CD4-positive, alpha-beta T cell (primary cell): ENCODE data around the gene TMX1. TPM values are rescaled to one million over a fixed set of nuclear protein-coding genes. Genes with fewer than 3 reads are reported as not detected.
A peak's percentile ranks its signal among the peaks of the same experiment; 100 is the strongest.
"Not testable (repeated sequence)": the region's sequence is repeated elsewhere in the genome, so short reads cannot be mapped to it uniquely, and the experiment has no call there.

Source experiments
- ATAC-seq: fragments of 200-7000 bp; cut with Tn5 transposase; one replicate; pipeline ENCODE4 v1.10.0; 2022; ENCODE audit warnings: mild to moderate bottlenecking; ENCODE audit not compliant: poor library complexity
- CTCF ChIA-PET: fragments of 350-600 bp; sonication (Branson Sonifier 250); formaldehyde crosslinking; loops from one replicate; lab custom pipeline; 2021; ENCODE audit warnings: antibody characterized with exemption, inconsistent platforms; lab: Charles Lee
- POLR2A ChIA-PET: fragments of 350-600 bp; sonication (Branson Sonifier 250); formaldehyde crosslinking; loops from one replicate; lab custom pipeline; 2021; ENCODE audit warnings: antibody characterized with exemption, inconsistent platforms; lab: Charles Lee
- DNase-seq, 14 experiments: peaks; one replicate each; pipeline ENCODE4 v3.0.0-alpha.2; 2013 to 2020; ENCODE audit warnings: mixed read lengths in 2 of 14
- H3K27ac ChIP-seq, 2 donors: one replicate each; pipeline versions ENCODE4 v1.5.1 to v1.7.0; 2013; ENCODE audit warnings: low read length in 2 of 2, low read depth in 1 of 2, mild to moderate bottlenecking in 1 of 2
- H3K27me3 ChIP-seq, 2 experiments: 1 replicate in 1 of 2; 2 replicates in 1 of 2; pipeline versions ENCODE4 v1.6.1 to v1.7.0; 2013; ENCODE audit warnings: low read length in 2 of 2, control low read depth in 1 of 2, mild to moderate bottlenecking in 1 of 2, moderate library complexity in 1 of 2; ENCODE audit not compliant: insufficient read depth in 2 of 2, control insufficient read depth in 1 of 2
- H3K36me3 ChIP-seq: one replicate; pipeline ENCODE4 v1.6.1; 2013; ENCODE audit warnings: low read length, control low read depth; ENCODE audit not compliant: insufficient read depth
- H3K4me1 ChIP-seq: one replicate; pipeline ENCODE4 v1.6.1; 2013; ENCODE audit warnings: low read length, control low read depth; ENCODE audit not compliant: insufficient read depth
- H3K4me3 ChIP-seq: one replicate; pipeline ENCODE4 v1.5.1; 2013; ENCODE audit warnings: mild to moderate bottlenecking, low read length, moderate library complexity
- H3K9me3 ChIP-seq, 2 experiments: 1 replicate in 1 of 2; 2 replicates in 1 of 2; pipeline versions ENCODE4 v1.6.1 to v1.7.0; 2013; ENCODE audit warnings: low read length in 2 of 2, mild to moderate bottlenecking in 2 of 2, control low read depth in 1 of 2, moderate library complexity in 1 of 2; ENCODE audit not compliant: control insufficient read depth in 1 of 2, insufficient read depth in 1 of 2
- H3K27ac Mint-ChIP-seq: one replicate; pipeline ENCODE4 v1.8.0; 2020; ENCODE audit warnings: mixed read lengths
- H3K27me3 Mint-ChIP-seq: one replicate; pipeline ENCODE4 v1.8.0; 2021; ENCODE audit warnings: mixed read lengths
- H3K36me3 Mint-ChIP-seq: one replicate; pipeline ENCODE4 v1.8.0; 2021; ENCODE audit warnings: low read depth, mixed read lengths
- H3K4me1 Mint-ChIP-seq: one replicate; pipeline ENCODE4 v1.8.0; 2021; ENCODE audit warnings: low read depth, mixed read lengths
- H3K4me3 Mint-ChIP-seq: one replicate; pipeline ENCODE4 v1.8.0; 2020; ENCODE audit warnings: mild to moderate bottlenecking, mixed read lengths
- H3K9me3 Mint-ChIP-seq: one replicate; pipeline ENCODE4 v1.8.0; 2020; ENCODE audit warnings: mixed read lengths
- intact Hi-C, 2 experiments: fragments of 100-400 bp; cut with DNase I in 1 of 2; cut with micrococcal nuclease in 1 of 2; formaldehyde crosslinking; loops; one replicate each; pipeline versions ENCODE4 v1.15.1 to v1.9.0; 2023 to 2025; cut with DNase I, micrococcal nuclease
- total RNA-seq, 174 experiments: library from RNA in 2 of 174; stranded (reverse) in 2 of 174; gene quantifications; one replicate each; pipeline ENCODE4 v1.2.3 and lab custom pipeline; 2021 to 2026
- TF ChIP-seq, protein P1 (sequence below): fragments of 200-600 bp; IDR thresholded peaks from one replicate; pipeline ENCODE4 v1.8.0; 2022; ENCODE audit warnings: antibody characterized with exemption, mild to moderate bottlenecking

Gene TMX1
- total RNA-seq, 2 experiments from 2014 or later = 9.5 to 11.0 TPM

- ChIA-PET CTCF (no interaction called here), POLR2A (no interaction called here)
- DNase-seq (no peak), ATAC-seq (no peak)
- TF ChIP-seq, protein P1, sequence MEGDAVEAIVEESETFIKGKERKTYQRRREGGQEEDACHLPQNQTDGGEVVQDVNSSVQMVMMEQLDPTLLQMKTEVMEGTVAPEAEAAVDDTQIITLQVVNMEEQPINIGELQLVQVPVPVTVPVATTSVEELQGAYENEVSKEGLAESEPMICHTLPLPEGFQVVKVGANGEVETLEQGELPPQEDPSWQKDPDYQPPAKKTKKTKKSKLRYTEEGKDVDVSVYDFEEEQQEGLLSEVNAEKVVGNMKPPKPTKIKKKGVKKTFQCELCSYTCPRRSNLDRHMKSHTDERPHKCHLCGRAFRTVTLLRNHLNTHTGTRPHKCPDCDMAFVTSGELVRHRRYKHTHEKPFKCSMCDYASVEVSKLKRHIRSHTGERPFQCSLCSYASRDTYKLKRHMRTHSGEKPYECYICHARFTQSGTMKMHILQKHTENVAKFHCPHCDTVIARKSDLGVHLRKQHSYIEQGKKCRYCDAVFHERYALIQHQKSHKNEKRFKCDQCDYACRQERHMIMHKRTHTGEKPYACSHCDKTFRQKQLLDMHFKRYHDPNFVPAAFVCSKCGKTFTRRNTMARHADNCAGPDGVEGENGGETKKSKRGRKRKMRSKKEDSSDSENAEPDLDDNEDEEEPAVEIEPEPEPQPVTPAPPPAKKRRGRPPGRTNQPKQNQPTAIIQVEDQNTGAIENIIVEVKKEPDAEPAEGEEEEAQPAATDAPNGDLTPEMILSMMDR = no peak
- Histone ChIP-seq H3K27me3 (peaks cover 0 to 4% of the 10 kb centered on the region in 2 experiments), H3K4me3 (no peak overlapping the region), H3K9me3 (no peaks in the 10 kb centered on the region), H3K36me3 (no peaks in the 10 kb centered on the region), H3K4me1 (no peaks in the 10 kb centered on the region), H3K27ac (no peak overlapping the region)
- Mint-ChIP-seq H3K27ac (no peak overlapping the region), H3K27me3 (no peaks in the 10 kb centered on the region), H3K4me3 (no peak overlapping the region), H3K9me3 (no peaks in the 10 kb centered on the region), H3K4me1 (no peaks in the 10 kb centered on the region), H3K36me3 (no peaks in the 10 kb centered on the region)
- intact Hi-C loops = no loop called here
Observed at GRCh38 chr14:51216602-51217001, 23.4 kb upstream of the TMX1 start.

DNA sequence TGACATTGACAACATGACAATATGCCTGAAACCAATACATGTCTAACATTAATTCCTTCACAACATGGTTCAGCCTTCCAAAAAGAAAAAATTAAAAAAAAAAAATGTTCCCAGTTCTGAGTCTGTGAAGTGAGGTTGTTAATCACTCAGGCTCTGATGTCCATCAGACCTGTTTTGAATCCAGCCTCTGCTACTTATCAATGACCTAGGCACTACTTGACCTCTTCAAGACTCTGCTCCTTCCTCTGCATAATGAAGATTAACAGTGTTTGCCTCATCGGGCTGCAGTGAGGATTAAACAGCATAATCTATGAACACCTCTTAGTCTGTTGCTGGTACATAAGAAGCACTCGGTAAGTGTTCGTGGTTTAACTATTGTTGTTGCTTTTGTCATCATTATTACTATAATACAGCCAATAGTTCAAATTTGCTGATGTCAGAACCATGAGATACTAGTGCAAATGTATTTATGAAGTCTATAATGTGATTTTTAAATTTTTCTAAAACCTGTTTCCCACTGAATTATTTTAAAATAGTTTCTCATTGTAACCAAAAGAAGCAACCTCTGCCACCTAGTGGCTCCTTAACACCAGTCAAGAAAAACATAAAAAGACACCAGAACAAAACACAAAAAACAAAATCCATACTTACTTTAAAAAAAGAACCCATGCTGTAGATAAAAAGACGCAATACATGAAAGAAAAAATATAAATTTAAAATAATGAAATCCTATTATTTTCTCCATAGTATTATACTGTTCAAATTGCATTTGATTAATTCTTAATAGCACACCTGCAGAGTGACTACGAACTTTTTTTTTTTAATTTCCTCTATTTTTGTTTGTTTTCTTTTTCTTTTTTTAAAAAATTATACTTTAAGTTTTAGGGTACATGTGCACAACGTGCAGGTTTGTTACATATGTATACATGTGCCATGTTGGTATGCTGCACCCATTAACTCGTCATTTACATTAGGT is 20.3 kb upstream of the TMX1 start:
- Mint-ChIP-seq H3K36me3 (no peaks in the 10 kb centered on the region), H3K9me3 (no peaks in the 10 kb centered on the region), H3K27ac (no peak overlapping the region), H3K27me3 (no peaks in the 10 kb centered on the region), H3K4me1 (no peaks in the 10 kb centered on the region), H3K4me3 (no peak overlapping the region)
- Histone ChIP-seq H3K27me3 (peaks cover 0 to 4% of the 10 kb centered on the region in 2 experiments), H3K27ac (no peak overlapping the region), H3K4me1 (no peaks in the 10 kb centered on the region), H3K9me3 (peaks cover 0 to 8% of the 10 kb centered on the region in 2 experiments), H3K4me3 (no peak overlapping the region), H3K36me3 (no peaks in the 10 kb centered on the region)
- DNase-seq (no peak), ATAC-seq (no peak)
- CTCF ChIA-PET = interaction anchor here (1.4 kb wide), 1 partner anchor 9 kb away, joined by 4 read pairs; no protein-coding TSS in a partner anchor
- intact Hi-C loops = no loop called here
- POLR2A ChIA-PET = interaction anchor here (0.5 kb wide), 1 partner anchor 19 kb away, joined by 4 read pairs; no protein-coding TSS in a partner anchor
- TF ChIP-seq, protein P1 = peak; percentile 3

GRCh38 chr14:51223463-51223862 is 16.6 kb upstream of the TMX1 start:
- H3K36me3 Mint-ChIP-seq, H3K4me3 ChIP-seq, CTCF ChIA-PET, intact Hi-C loops, H3K36me3 ChIP-seq, H3K9me3 Mint-ChIP-seq, H3K4me1 Mint-ChIP-seq, H3K4me1 ChIP-seq, H3K4me3 Mint-ChIP-seq, H3K27me3 Mint-ChIP-seq, ATAC-seq, H3K27me3 ChIP-seq, DNase-seq, H3K27ac ChIP-seq, H3K27ac Mint-ChIP-seq, H3K9me3 ChIP-seq, POLR2A ChIA-PET: not testable (repeated sequence)
